OCI-LY7 (cell line): ENCODE measurements around the gene PIM2. TPM values are rescaled to one million over a fixed set of nuclear protein-coding genes. Genes with fewer than 3 reads are reported as not detected.

Experiments
- BruUV-seq: library from RNA; stranded (reverse); fragments of 400-500 nt; replicated peaks from 2 replicates; lab custom pipeline; 2021; lab: Mats Ljungman, UMichigan
- CTCF ChIA-PET: fragments of 300-600 bp; sonication (Branson Sonifier 250); formaldehyde crosslinking; loops from one replicate; lab custom pipeline; 2022; ENCODE audit warnings: antibody characterized with exemption; ENCODE audit not compliant: unreplicated experiment; lab: Charles Lee
- POLR2A ChIA-PET: fragments of 300-600 bp; sonication (Branson Sonifier 250); formaldehyde crosslinking; loops from one replicate; lab custom pipeline; 2022; ENCODE audit warnings: antibody characterized with exemption; lab: Charles Lee
- DNase-seq: peaks from one replicate; pipeline ENCODE4 v3.0.0-alpha.2; 2015; ENCODE audit warnings: low spot score
- H2AFZ ChIP-seq: fragments of 200-600 bp; sonication (generic), shearing (Covaris generic); 2 replicates; pipeline ENCODE4 v1.6.1; 2014; ENCODE audit warnings: mild to moderate bottlenecking, antibody characterized with exemption, low read length, moderate library complexity
- H3K27ac ChIP-seq: fragments of 200-600 bp; sonication (generic); 2 replicates; pipeline ENCODE4 v1.5.1; 2014; ENCODE audit warnings: mixed run types, low read depth, mild to moderate bottlenecking, moderate library complexity, low read length, inconsistent platforms; ENCODE audit not compliant: poor library complexity, severe bottlenecking
- H3K36me3 ChIP-seq: fragments of 200-600 bp; sonication (generic); 2 replicates; pipeline ENCODE4 v1.6.1; 2014; ENCODE audit warnings: mild to moderate bottlenecking, antibody characterized with exemption, low read length, moderate library complexity, mixed read lengths; ENCODE audit not compliant: insufficient read depth
- H3K4me1 ChIP-seq: fragments of 200-600 bp; sonication (generic); 2 replicates; pipeline ENCODE4 v1.5.1; 2014; ENCODE audit warnings: mild to moderate bottlenecking, low read length; ENCODE audit not compliant: insufficient read depth, poor library complexity, severe bottlenecking
- H3K4me2 ChIP-seq: fragments of 200-600 bp; sonication (generic); 2 replicates; pipeline ENCODE4 v1.6.1; 2014; ENCODE audit warnings: mild to moderate bottlenecking, low read length
- H3K4me3 ChIP-seq: fragments of 200-600 bp; sonication (generic); 2 replicates; pipeline ENCODE4 v1.5.1; 2014; ENCODE audit warnings: mild to moderate bottlenecking, low read depth, low read length; ENCODE audit not compliant: poor library complexity, severe bottlenecking
- H3K79me2 ChIP-seq: fragments of 200-600 bp; sonication (generic); 2 replicates; pipeline ENCODE4 v1.6.1; 2016; ENCODE audit warnings: low read depth, mild to moderate bottlenecking, low read length, moderate library complexity, mixed read lengths; ENCODE audit not compliant: insufficient read depth
- H3K9me2 ChIP-seq: fragments of 200-600 bp; sonication (generic); 2 replicates; pipeline ENCODE4 v1.6.1; 2016; ENCODE audit warnings: mild to moderate bottlenecking, low read length, mixed read lengths; ENCODE audit not compliant: insufficient read depth
- H3K9me3 ChIP-seq: fragments of 200-600 bp; sonication (generic); 2 replicates; pipeline ENCODE4 v1.6.1; 2014; ENCODE audit warnings: mild to moderate bottlenecking, mixed run types, low read length, mixed read lengths
- H4K20me1 ChIP-seq: fragments of 200-600 bp; sonication (generic); 2 replicates; pipeline ENCODE4 v1.6.1; 2014; ENCODE audit warnings: mild to moderate bottlenecking, antibody characterized with exemption, low read length, moderate library complexity, mixed read lengths; ENCODE audit not compliant: insufficient read depth
- CTCF ChIP-seq: fragments of 200-600 bp; sonication (generic); conservative IDR thresholded peaks from 2 replicates; pipeline ENCODE4 v1.5.1; 2014; ENCODE audit warnings: mild to moderate bottlenecking, antibody characterized with exemption, low read length, moderate library complexity, mixed read lengths
- EZH2phosphoT487 ChIP-seq: fragments of 200-600 bp; sonication (generic); IDR thresholded peaks from 2 replicates; pipeline ENCODE4 v1.6.1; 2018; ENCODE audit warnings: low read depth, borderline replicate concordance, mild to moderate bottlenecking, mixed run types, antibody characterized with exemption, low read length, moderate library complexity, mixed read lengths
- intact Hi-C: fragments of 100-400 bp; cut with micrococcal nuclease; formaldehyde crosslinking; loops from one replicate; pipeline ENCODE4 v1.10.0; 2022; ENCODE audit not compliant: unreplicated experiment
- total RNA-seq, 2 experiments: library from RNA; depleted of rRNA in 1 of 2; stranded (reverse); fragments of >200 nt in 1 of 2; shearing (Covaris generic) in 1 of 2; gene quantifications; 2 replicates each; pipeline ENCODE4 v1.2.3, GENCODE V29; 2014 to 2022

PIM2 gene
- total RNA-seq, 2 experiments from 2014 or later: 60.3 to 148 TPM

- CTCF ChIA-PET: no interaction called here
- H4K20me1 ChIP-seq: peaks cover 19% of the 10 kb centered on the region
- no peaks in the 10 kb centered on the region for H3K9me3 ChIP-seq
- peaks cover 64% of the 10 kb centered on the region for H3K36me3 ChIP-seq
- H3K4me2 ChIP-seq: peak overlapping the region; percentile 75
- BruUV-seq: no TSS peak
- DNase-seq: no peak
- H3K27ac ChIP-seq: peak overlapping the region; percentile 68
- no peaks in the 10 kb centered on the region for H3K9me2 ChIP-seq
- intact Hi-C loops: loop anchor here (2.0 to 5.0 kb wide), 2 partner anchors 38 to 123 kb away; partner anchors contain the start of genes OTUD5 and TFE3
- no peak overlapping the region for H2AFZ ChIP-seq
- H3K4me3 ChIP-seq: peak overlapping the region; percentile 99
- POLR2A ChIA-PET: no interaction called here
- no peak for TF ChIP-seq CTCF
- TF ChIP-seq EZH2phosphoT487: no peak
- H3K79me2 ChIP-seq: peaks cover 42% of the 10 kb centered on the region
- H3K4me1 ChIP-seq: peaks cover 51% of the 10 kb centered on the region
Observed at GRCh38 chrX:48919360-48919841, 577 bp upstream of the PIM2 start.

GRCh38 chrX:48918301-48918642 lies 552 bp downstream of the PIM2 start:
- peaks cover 64% of the 10 kb centered on the region for H3K36me3 ChIP-seq
- peak overlapping the region; percentile 69 for H3K4me2 ChIP-seq
- H3K9me2 ChIP-seq: no peaks in the 10 kb centered on the region
- peak; percentile 15 for DNase-seq
- no peak overlapping the region for H2AFZ ChIP-seq
- peaks cover 19% of the 10 kb centered on the region for H4K20me1 ChIP-seq
- H3K4me1 ChIP-seq: peaks cover 62% of the 10 kb centered on the region
- peaks cover 43% of the 10 kb centered on the region for H3K79me2 ChIP-seq
- no peaks in the 10 kb centered on the region for H3K9me3 ChIP-seq
- H3K27ac ChIP-seq: peak overlapping the region; percentile 80
- no TSS peak for BruUV-seq
- peak overlapping the region; percentile 99 for H3K4me3 ChIP-seq
- CTCF ChIA-PET: no interaction called here
- intact Hi-C loops: loop anchor here (2.0 to 5.0 kb wide), 2 partner anchors 39 to 125 kb away; partner anchors contain the start of genes OTUD5 and TFE3
- TF ChIP-seq EZH2phosphoT487: no peak
- no peak for TF ChIP-seq CTCF
- POLR2A ChIA-PET: no interaction called here
